Stomach (tissue), 9 donors: ENCODE data around the gene RBM38. TPM values are rescaled to one million over a fixed set of nuclear protein-coding genes. Genes with fewer than 3 reads are reported as not detected.
"Not testable (repeated sequence)": the region's sequence is repeated elsewhere in the genome, so short reads cannot be mapped to it uniquely, and the experiment has no call there.

ENCODE experiments used
- DNase-seq, 2 donors: peaks; one replicate each; pipeline versions ENCODE4 v3.0.0 to v3.0.0-alpha.2; 2013 to 2019
- H3K27ac ChIP-seq, 5 donors: fragments of 200-600 bp in 4 of 5; sonication (generic) in 4 of 5; one replicate each; pipeline ENCODE4 v1.5.1; 2013 to 2019; ENCODE audit warnings: mild to moderate bottlenecking in 1 of 5, moderate library complexity in 1 of 5
- H3K27me3 ChIP-seq, 3 donors: fragments of 200-600 bp; sonication (generic); one replicate each; pipeline ENCODE4 v1.5.1; 2017 to 2019; ENCODE audit warnings: mixed run types in 1 of 3
- H3K36me3 ChIP-seq, 4 donors: fragments of 200-600 bp; sonication (generic); 1 replicate in 3 of 4; 2 replicates in 1 of 4; pipeline ENCODE4 v1.5.1; 2016 to 2019
- H3K4me1 ChIP-seq, 4 donors: fragments of 200-600 bp; sonication (generic); one replicate each; pipeline ENCODE4 v1.5.1; 2016 to 2019
- H3K4me3 ChIP-seq, 4 donors: fragments of 200-600 bp; sonication (generic) in 3 of 4; one replicate each; pipeline ENCODE4 v1.5.1; 2016 to 2019; ENCODE audit warnings: mild to moderate bottlenecking in 1 of 4
- H3K9me3 ChIP-seq, 4 donors: fragments of 200-600 bp; sonication (generic); one replicate each; pipeline ENCODE4 v1.5.1; 2016 to 2019
- CTCF ChIP-seq, 7 experiments: fragments of 450-650 bp in 4 of 7; fragments of 200-600 bp in 3 of 7; sonication (generic) in 3 of 7; IDR thresholded peaks; one replicate each; pipeline ENCODE4 v1.5.1; 2016 to 2019; ENCODE audit warnings: antibody characterized with exemption in 7 of 7, control low read depth in 2 of 7, mild to moderate bottlenecking in 1 of 7
- EP300 ChIP-seq: sonication (generic); formaldehyde crosslinking; IDR thresholded peaks from one replicate; pipeline ENCODE4 v1.6.1; 2017; ENCODE audit warnings: antibody characterized with exemption
- POLR2A ChIP-seq, 4 donors: fragments of 450-650 bp; IDR thresholded peaks; one replicate each; pipeline ENCODE4 v1.6.1; 2016; ENCODE audit warnings: antibody characterized with exemption in 4 of 4, control low read depth in 2 of 4, mild to moderate bottlenecking in 1 of 4, moderate library complexity in 1 of 4
- POLR2AphosphoS5 ChIP-seq, 3 donors: sonication (generic); formaldehyde crosslinking; IDR thresholded peaks; one replicate each; pipeline ENCODE4 v1.6.1; 2016; ENCODE audit warnings: antibody characterized with exemption in 3 of 3
- WGBS, 5 donors: extraction: QIAGEN DNeasy Blood & Tissue Kit in 3 of 5; methylation state at CpG; one replicate each; pipeline versions ENCODE4 v1.1.5 to v1.1.7; 2013 to 2018; 5-methylcytosine and 5-hydroxymethylcytosine counted together
- intact Hi-C: fragments of 100-400 bp; cut with DNase I; formaldehyde crosslinking; loops from one replicate; pipeline ENCODE4 v1.15.1; 2023; ENCODE audit warnings: low total_unique reads
- polyA plus RNA-seq, 3 donors: library from polyadenylated mRNA; stranded (reverse); fragments of 200-250 nt; gene quantifications; one replicate each; pipeline ENCODE4 v1.2.3, GENCODE V29; 2013
- total RNA-seq, 5 donors: library from RNA; depleted of rRNA; stranded (reverse); fragments of >200 nt; gene quantifications; one replicate each; pipeline versions ENCODE4 v1.1.0 to v1.2.3, GENCODE V29; 2014 to 2016
- donor health status: healthy with polysubstance abuse.
- donor health status: Bipolar disorder and iron deficiency.
- donor health status: healthy.

The RBM38 gene
- total and polyA plus RNA-seq, 8 donors = 5.3 to 37.8 (median 16.4) TPM

- DNase-seq = peak in 1 of 2 donors; percentile 70
- H3K4me1 ChIP-seq = peaks cover 13 to 33% (median 16%) of the 10 kb centered on the region in 4 donors
- H3K27ac ChIP-seq = no peak overlapping the region
- H3K36me3 ChIP-seq = no peaks in the 10 kb centered on the region
- H3K27me3 ChIP-seq = no peaks in the 10 kb centered on the region
- no peak overlapping the region for H3K4me3 ChIP-seq
- intact Hi-C loops = no loop called here
- TF ChIP-seq POLR2A (IDR thresholded peaks at IDR 0.05) = no peak
- TF ChIP-seq EP300 = no peak
- TF ChIP-seq POLR2AphosphoS5 (IDR thresholded peaks at IDR 0.05) = no peak
- TF ChIP-seq CTCF (IDR thresholded peaks at IDR 0.05) = no peak
- H3K9me3 ChIP-seq = no peaks in the 10 kb centered on the region
- WGBS, 5 donors = 57 to 86% (median 72%) methylated on average over 12 to 21 of the region's 21 CpGs
Measured at GRCh38 chr20:57428324-57429158, 37.3 kb downstream of the RBM38 start.

- 76 to 92% (median 86%) methylated on average over 9 to 11 of the region's 11 CpGs for WGBS, 5 donors
- no peak for DNase-seq
- Histone ChIP-seq H3K36me3 (no peaks in the 10 kb centered on the region), H3K27ac (no peak overlapping the region), H3K4me3 (no peak overlapping the region), H3K9me3 (no peaks in the 10 kb centered on the region), H3K4me1 (peaks cover 13 to 35% (median 17%) of the 10 kb centered on the region in 4 donors), H3K27me3 (no peaks in the 10 kb centered on the region)
- intact Hi-C loops = no loop called here
- TF ChIP-seq EP300 = no peak
- TF ChIP-seq CTCF (IDR thresholded peaks at IDR 0.05) = no peak
- no peak for TF ChIP-seq POLR2A (IDR thresholded peaks at IDR 0.05)
- no peak for TF ChIP-seq POLR2AphosphoS5 (IDR thresholded peaks at IDR 0.05)
Measured at GRCh38 chr20:57429159-57429496, 37.9 kb downstream of the RBM38 start.

GRCh38 chr20:57429580-57430200 lies 38.5 kb downstream of the RBM38 start:
- Histone ChIP-seq H3K27ac (no peak overlapping the region), H3K4me3 (no peak overlapping the region), H3K4me1 (peaks cover 13 to 36% (median 19%) of the 10 kb centered on the region in 4 donors), H3K36me3 (no peaks in the 10 kb centered on the region), H3K9me3 (no peaks in the 10 kb centered on the region), H3K27me3 (no peaks in the 10 kb centered on the region)
- intact Hi-C loops = no loop called here
- WGBS, 5 donors = 80 to 91% (median 82%) methylated on average over 7 of the region's 7 CpGs
- no peak for TF ChIP-seq EP300
- no peak for TF ChIP-seq CTCF (IDR thresholded peaks at IDR 0.05)
- TF ChIP-seq POLR2A (IDR thresholded peaks at IDR 0.05) = no peak
- TF ChIP-seq POLR2AphosphoS5 (IDR thresholded peaks at IDR 0.05) = no peak
- DNase-seq = no peak

GRCh38 chr20:57430201-57430596 lies 39.0 kb downstream of the RBM38 start:
- H3K27ac ChIP-seq, H3K4me3 ChIP-seq, intact Hi-C loops, H3K36me3 ChIP-seq, DNase-seq, H3K9me3 ChIP-seq, H3K27me3 ChIP-seq: not testable (repeated sequence)
- peaks cover 13 to 41% (median 23%) of the 10 kb centered on the region in 4 donors for H3K4me1 ChIP-seq
- WGBS, 5 donors = 84 to 96% (median 93%) methylated on average over 3 to 4 of the region's 4 CpGs

GRCh38 chr20:57431539-57431835 lies 40.3 kb downstream of the RBM38 start:
- Histone ChIP-seq H3K4me3 (no peak overlapping the region), H3K27me3 (no peaks in the 10 kb centered on the region), H3K9me3 (no peaks in the 10 kb centered on the region), H3K36me3 (no peaks in the 10 kb centered on the region), H3K4me1 (peaks cover 21 to 52% (median 33%) of the 10 kb centered on the region in 4 donors), H3K27ac (peak overlapping the region in 2 of 5 donors; percentile 2 to 66)
- DNase-seq = no peak
- intact Hi-C loops = no loop called here
- TF ChIP-seq POLR2AphosphoS5 (IDR thresholded peaks at IDR 0.05) (no peak), EP300 (no peak), CTCF (IDR thresholded peaks at IDR 0.05) (no peak), POLR2A (IDR thresholded peaks at IDR 0.05) (no peak)
- WGBS, 5 donors = 57 to 93% (median 83%) methylated on average over 5 of the region's 5 CpGs
